ENCODE data around the gene ZNF267.

GRCh38 chr16:31897283-31897682 lies 23.7 kb downstream of the ZNF267 start:
- TF ChIP-seq BACH2 (CRISPR knock-in tag; IDR thresholded peaks at IDR 0.05; ENCODE audit: borderline replicate concordance) (no peak), ARNTL (CRISPR knock-in tag; IDR thresholded peaks at IDR 0.05; ENCODE audit: borderline replicate concordance, low read depth) (no peak), ZFP3 (CRISPR knock-in tag; IDR thresholded peaks at IDR 0.05) (no peak)
